ENCODE measurements around the gene ZNHIT2. TPM values are rescaled to one million over a fixed set of nuclear protein-coding genes. Genes with fewer than 3 reads are reported as not detected.
A peak's percentile ranks its signal among the peaks of the same experiment; 100 is the strongest.
"Not testable (repeated sequence)": the region's sequence is repeated elsewhere in the genome, so short reads cannot be mapped to it uniquely, and the experiment has no call there.

Gene ZNHIT2
- total RNA-seq, 4 donors from 2014 or later: 4.6 to 9.6 (median 5.7) TPM; not detected in 1

- no peak for DNase-seq
- intact Hi-C loops (cut with DNase I; ENCODE audit: low total_unique reads): no loop called here
- Histone ChIP-seq H3K4me3 (no peak overlapping the region), H3K27me3 (no peaks in the 10 kb centered on the region), H3K27ac (no peak overlapping the region), H3K4me1 (peaks cover 8 to 19% of the 10 kb centered on the region in 2 donors), H3K9me3 (no peaks in the 10 kb centered on the region), H3K36me3 (no peaks in the 10 kb centered on the region)
- TF ChIP-seq POLR2A (IDR thresholded peaks at IDR 0.05) (no peak), CTCF (IDR thresholded peaks at IDR 0.05) (no peak)
These were observed 2.1 kb upstream of the ZNHIT2 start for GRCh38 chr11:65119670-65119995.

GRCh38 chr11:65118891-65119669, 1.6 kb upstream of the ZNHIT2 start:
- H3K36me3 ChIP-seq; H3K4me3 ChIP-seq; H3K9me3 ChIP-seq; intact Hi-C loops (cut with DNase I; ENCODE audit: low total_unique reads); DNase-seq; H3K27me3 ChIP-seq: not testable (repeated sequence)
- Histone ChIP-seq H3K27ac (peak overlapping the region in 1 of 2 donors; percentile 80), H3K4me1 (peaks cover 8 to 19% of the 10 kb centered on the region in 2 donors)

- Histone ChIP-seq H3K36me3 (no peaks in the 10 kb centered on the region), H3K9me3 (no peaks in the 10 kb centered on the region), H3K4me3 (no peak overlapping the region), H3K4me1 (peaks cover 8 to 19% of the 10 kb centered on the region in 2 donors), H3K27me3 (no peaks in the 10 kb centered on the region), H3K27ac (peak overlapping the region; percentile 65 to 80)
- no peak for DNase-seq
- intact Hi-C loops (cut with DNase I; ENCODE audit: low total_unique reads): no loop called here
- no peak for TF ChIP-seq POLR2A (IDR thresholded peaks at IDR 0.05)
- peak in 1 of 4 experiments; percentile 7 for TF ChIP-seq CTCF (IDR thresholded peaks at IDR 0.05)
These were observed 766 bp upstream of the ZNHIT2 start for GRCh38 chr11:65118097-65118837.

GRCh38 chr11:65116370-65117205, 913 bp downstream of the ZNHIT2 start:
- peak in 1 of 2 donors; percentile 21 for DNase-seq
- no peak for TF ChIP-seq POLR2A (IDR thresholded peaks at IDR 0.05)
- TF ChIP-seq CTCF (IDR thresholded peaks at IDR 0.05): no peak

GRCh38 chr11:65115361-65116082, 2.0 kb downstream of the ZNHIT2 start:
- H3K27ac ChIP-seq: no peak overlapping the region
- H3K4me3 ChIP-seq: no peak overlapping the region
- no peak for TF ChIP-seq CTCF (IDR thresholded peaks at IDR 0.05)
- no peak for TF ChIP-seq POLR2A (IDR thresholded peaks at IDR 0.05)
- no peak for DNase-seq
- H3K27me3 ChIP-seq: no peaks in the 10 kb centered on the region
- peaks cover 6 to 26% of the 10 kb centered on the region in 2 donors for H3K4me1 ChIP-seq
- H3K9me3 ChIP-seq: no peaks in the 10 kb centered on the region
- intact Hi-C loops (cut with DNase I; ENCODE audit: low total_unique reads): no loop called here
- no peaks in the 10 kb centered on the region for H3K36me3 ChIP-seq

More at GRCh38 chr11:65116370-65117205, 913 bp downstream of the ZNHIT2 start:
- H3K9me3 ChIP-seq: no peaks in the 10 kb centered on the region
- peak overlapping the region in 1 of 2 donors; percentile 80 for H3K27ac ChIP-seq
- H3K4me3 ChIP-seq: peak overlapping the region; percentile 65 to 86
- peaks cover 10 to 35% of the 10 kb centered on the region in 2 donors for H3K4me1 ChIP-seq
- intact Hi-C loops (cut with DNase I; ENCODE audit: low total_unique reads): no loop called here
- H3K27me3 ChIP-seq: no peaks in the 10 kb centered on the region
- no peaks in the 10 kb centered on the region for H3K36me3 ChIP-seq
